ENCODE data around the gene PRRT2.

- no peak for TF ChIP-seq CTCF (IDR thresholded peaks at IDR 0.05)
- no peak for TF ChIP-seq POLR2A (IDR thresholded peaks at IDR 0.05; ENCODE audit: low read depth)
- TF ChIP-seq POLR2AphosphoS5 (IDR thresholded peaks at IDR 0.05) = no peak
Observed at GRCh38 chr16:29840240-29840639, 28.2 kb downstream of the PRRT2 start.
